Astrocyte (in vitro differentiated cells and primary cell): ENCODE results near the gene WNT1. TPM values are rescaled to one million over a fixed set of nuclear protein-coding genes. Genes with fewer than 3 reads are reported as not detected.

Experiments
- DNase-seq: peaks from one replicate; pipeline ENCODE4 v3.0.0-alpha.2; 2010; ENCODE audit warnings: low read depth
- FAIRE-seq: peaks from 2 replicates; lab custom pipeline; 2011; peaks lifted over from hg19 to GRCh38; lab: Jason Lieb, UNC
- H2AFZ ChIP-seq: 2 replicates; pipeline ENCODE4 v1.6.0; 2012; ENCODE audit warnings: low read depth, low read length, inconsistent platforms
- H3K27ac ChIP-seq: 2 replicates; pipeline ENCODE4 v1.5.1; 2011; ENCODE audit warnings: low read depth, low read length, inconsistent platforms
- H3K27me3 ChIP-seq: 2 replicates; pipeline ENCODE4 v1.6.0; 2011; ENCODE audit warnings: low read length, inconsistent platforms; ENCODE audit not compliant: insufficient read depth
- H3K36me3 ChIP-seq: 2 replicates; pipeline ENCODE4 v1.5.1; 2011; ENCODE audit warnings: low read length, inconsistent platforms; ENCODE audit not compliant: insufficient read depth
- H3K4me1 ChIP-seq: 2 replicates; pipeline ENCODE4 v1.5.1; 2011; ENCODE audit warnings: low read length, inconsistent platforms; ENCODE audit not compliant: insufficient read depth
- H3K4me2 ChIP-seq: 2 replicates; pipeline ENCODE4 v1.6.0; 2012; ENCODE audit warnings: low read length, inconsistent platforms
- H3K4me3 ChIP-seq: 2 replicates; pipeline ENCODE4 v1.5.1; 2011; ENCODE audit warnings: low read depth, mild to moderate bottlenecking, low read length, inconsistent platforms; ENCODE audit not compliant: insufficient read depth
- H3K79me2 ChIP-seq: 2 replicates; pipeline ENCODE4 v1.6.0; 2012; ENCODE audit warnings: mild to moderate bottlenecking, low read length, inconsistent platforms; ENCODE audit not compliant: insufficient read depth
- H3K9ac ChIP-seq: 2 replicates; pipeline ENCODE4 v1.6.0; 2012; ENCODE audit warnings: mild to moderate bottlenecking, low read length, inconsistent platforms
- H3K9me3 ChIP-seq: 2 replicates; pipeline ENCODE4 v1.5.1; 2012; ENCODE audit warnings: low read depth, mild to moderate bottlenecking, low read length, inconsistent platforms; ENCODE audit not compliant: insufficient read depth
- H4K20me1 ChIP-seq: 2 replicates; pipeline ENCODE4 v1.6.0; 2012; ENCODE audit warnings: low read length, inconsistent platforms; ENCODE audit not compliant: insufficient read depth
- H3K27ac Mint-ChIP-seq: one replicate; pipeline ENCODE4 v1.8.0; 2021; ENCODE audit warnings: mild to moderate bottlenecking, mixed read lengths; ENCODE audit not compliant: unreplicated experiment
- H3K27me3 Mint-ChIP-seq: one replicate; pipeline ENCODE4 v1.8.0; 2021; ENCODE audit warnings: low read depth, mixed read lengths; ENCODE audit not compliant: unreplicated experiment
- H3K36me3 Mint-ChIP-seq: one replicate; pipeline ENCODE4 v1.8.0; 2021; ENCODE audit warnings: low read depth, mixed read lengths; ENCODE audit not compliant: unreplicated experiment
- H3K4me1 Mint-ChIP-seq: one replicate; pipeline ENCODE4 v1.8.0; 2021; ENCODE audit warnings: low read depth, mixed read lengths; ENCODE audit not compliant: unreplicated experiment
- H3K4me3 Mint-ChIP-seq: one replicate; pipeline ENCODE4 v1.8.0; 2021; ENCODE audit warnings: mild to moderate bottlenecking, moderate library complexity, mixed read lengths; ENCODE audit not compliant: unreplicated experiment
- H3K9me3 Mint-ChIP-seq: one replicate; pipeline ENCODE4 v1.8.0; 2021; ENCODE audit warnings: mild to moderate bottlenecking, mixed read lengths; ENCODE audit not compliant: unreplicated experiment
- EZH2 ChIP-seq: IDR thresholded peaks from 2 replicates; pipeline ENCODE4 v1.6.1; 2012; ENCODE audit warnings: mild to moderate bottlenecking, low read length, inconsistent platforms; ENCODE audit not compliant: insufficient read depth
- total RNA-seq: library from RNA; stranded (reverse); gene quantifications from 2 replicates; pipeline ENCODE4 v1.2.1, GENCODE V29; 2021
- TF ChIP-seq, protein P1 (sequence below): IDR thresholded peaks from 2 replicates; pipeline ENCODE4 v1.5.1; 2011; ENCODE audit warnings: low read depth, mild to moderate bottlenecking, inconsistent platforms, low read length, moderate library complexity; ENCODE audit not compliant: insufficient read depth

The WNT1 gene
- total RNA-seq, 1 donor from 2014 or later = not detected

DNA sequence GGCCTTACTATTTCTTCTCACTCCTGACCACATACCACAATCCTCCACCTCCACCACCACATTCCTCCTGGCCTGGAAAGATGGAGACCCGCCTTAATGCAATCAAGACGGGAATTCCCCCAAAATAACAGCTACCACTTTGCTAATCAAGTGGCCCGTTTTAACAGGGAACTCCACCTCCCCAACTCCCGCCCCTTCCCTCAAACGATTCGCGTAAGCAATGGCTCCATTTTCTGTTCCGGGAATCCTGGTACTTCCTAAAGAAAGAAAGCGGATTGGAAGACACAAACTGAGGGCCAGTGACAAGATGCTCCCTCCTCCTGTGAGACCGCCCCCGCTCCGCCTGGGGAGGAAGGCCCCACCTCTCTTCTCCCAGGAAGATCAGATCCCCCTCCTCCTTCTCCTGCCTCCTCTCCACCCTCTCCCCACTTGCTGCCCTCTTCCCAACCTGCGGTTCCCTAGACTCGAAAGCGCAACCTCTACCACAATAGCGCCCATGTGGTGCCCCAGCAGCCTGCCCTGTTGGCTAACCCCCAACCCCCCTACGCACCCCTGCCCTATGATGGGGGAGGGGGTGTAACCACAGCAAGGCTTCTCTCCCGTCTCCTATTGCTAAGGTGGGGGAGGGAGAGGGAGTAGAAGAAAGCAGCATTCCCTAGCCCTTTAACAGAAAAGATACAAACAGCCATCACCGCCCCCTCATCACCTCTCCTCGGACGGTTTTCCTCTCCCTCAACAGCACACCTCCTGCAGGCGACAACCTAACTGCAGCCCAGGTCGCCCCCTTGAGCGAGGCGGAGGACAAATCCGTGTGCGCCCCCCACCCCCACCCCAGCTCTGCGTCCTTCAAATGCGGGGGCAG is 21.6 kb upstream of the WNT1 start:
- H4K20me1 ChIP-seq = peaks cover 48% of the 10 kb centered on the region
- Mint-ChIP-seq H3K9me3 (no peaks in the 10 kb centered on the region), H3K27ac (peak overlapping the region; percentile 97), H3K27me3 (no peaks in the 10 kb centered on the region), H3K36me3 (peaks cover 7% of the 10 kb centered on the region), H3K4me1 (peaks cover 23% of the 10 kb centered on the region), H3K4me3 (peak overlapping the region; percentile 97)
- peak overlapping the region; percentile 93 for H3K4me2 ChIP-seq
- H3K4me3 ChIP-seq = peak overlapping the region; percentile 88
- H3K4me1 ChIP-seq = peaks cover 15% of the 10 kb centered on the region
- H2AFZ ChIP-seq = peak overlapping the region; percentile 80
- H3K9me3 ChIP-seq = no peaks in the 10 kb centered on the region
- no peak for FAIRE-seq
- H3K9ac ChIP-seq = peak overlapping the region; percentile 93
- H3K79me2 ChIP-seq = peaks cover 56% of the 10 kb centered on the region
- peak overlapping the region; percentile 74 for H3K27ac ChIP-seq
- DNase-seq = peak; percentile 98
- no peak for TF ChIP-seq EZH2
- H3K27me3 ChIP-seq = peaks cover 3% of the 10 kb centered on the region
- H3K36me3 ChIP-seq = peaks cover 15% of the 10 kb centered on the region

DNA sequence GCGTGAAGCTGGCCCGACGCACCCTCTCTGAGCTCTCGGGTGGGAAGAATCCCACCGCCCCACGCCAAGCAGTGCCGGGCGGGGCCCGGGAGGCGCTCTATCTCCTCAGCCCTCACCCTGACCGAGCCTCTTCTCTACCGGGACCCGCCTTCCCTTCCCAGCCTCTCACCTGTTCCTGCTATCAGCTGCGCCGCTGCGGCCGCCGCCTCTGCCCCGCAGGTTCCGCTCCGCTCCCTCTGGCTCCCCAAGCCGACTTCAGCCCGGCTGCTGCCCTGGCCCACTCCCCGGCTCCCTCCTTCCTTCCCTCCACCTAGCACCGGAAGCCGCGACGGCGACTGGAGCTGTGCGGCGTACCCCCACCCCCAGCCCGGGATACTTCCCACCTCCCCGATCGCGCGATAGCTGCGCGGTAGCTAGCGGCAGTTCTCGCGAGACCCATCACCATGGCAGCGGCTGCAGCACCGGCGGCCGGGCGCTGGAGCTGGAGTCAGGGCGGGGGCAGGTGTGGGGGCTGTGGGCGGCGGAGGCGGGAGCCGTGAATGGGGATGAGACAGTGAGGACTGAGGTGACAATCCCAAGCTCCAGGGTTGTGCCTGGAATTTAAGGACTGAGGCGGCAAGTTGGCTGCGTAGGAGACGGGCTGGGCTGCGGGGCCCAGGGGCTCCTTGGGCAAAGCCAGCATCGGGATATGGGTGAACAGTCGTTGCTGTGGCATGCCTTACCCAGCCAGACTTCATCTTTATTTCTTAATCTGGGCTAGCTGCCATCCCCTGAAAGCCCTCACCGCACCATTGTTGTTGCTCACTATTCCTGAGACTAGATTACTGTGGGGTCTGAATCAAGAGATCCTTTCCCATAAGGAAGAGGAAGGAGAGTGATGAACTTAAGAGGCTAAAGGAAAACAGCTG is 20.7 kb upstream of the WNT1 start, which contains the start of gene ARF3:
ARF3 (minus strand) TSS at position 347 of the 908 bp plus-strand sequence. CDS start 16,392 bp downstream, outside the sequence.
- Histone ChIP-seq H3K4me3 (peak within 1 kb of the TSS; percentile 88), H2AFZ (peak within 1 kb of the TSS; percentile 90), H3K79me2 (peaks cover 48% of the 10 kb centered on the region), H3K9me3 (no peaks in the 10 kb centered on the region), H3K27me3 (peaks cover 3% of the 10 kb centered on the region), H4K20me1 (peaks cover 39% of the 10 kb centered on the region), H3K4me2 (peak within 1 kb of the TSS; percentile 93), H3K36me3 (peaks cover 10% of the 10 kb centered on the region), H3K4me1 (peaks cover 15% of the 10 kb centered on the region), H3K9ac (peak within 1 kb of the TSS; percentile 93), H3K27ac (peak within 1 kb of the TSS; percentile 74)
- H3K4me3 Mint-ChIP-seq = peak within 1 kb of the TSS; percentile 97
- TF ChIP-seq, protein P1, sequence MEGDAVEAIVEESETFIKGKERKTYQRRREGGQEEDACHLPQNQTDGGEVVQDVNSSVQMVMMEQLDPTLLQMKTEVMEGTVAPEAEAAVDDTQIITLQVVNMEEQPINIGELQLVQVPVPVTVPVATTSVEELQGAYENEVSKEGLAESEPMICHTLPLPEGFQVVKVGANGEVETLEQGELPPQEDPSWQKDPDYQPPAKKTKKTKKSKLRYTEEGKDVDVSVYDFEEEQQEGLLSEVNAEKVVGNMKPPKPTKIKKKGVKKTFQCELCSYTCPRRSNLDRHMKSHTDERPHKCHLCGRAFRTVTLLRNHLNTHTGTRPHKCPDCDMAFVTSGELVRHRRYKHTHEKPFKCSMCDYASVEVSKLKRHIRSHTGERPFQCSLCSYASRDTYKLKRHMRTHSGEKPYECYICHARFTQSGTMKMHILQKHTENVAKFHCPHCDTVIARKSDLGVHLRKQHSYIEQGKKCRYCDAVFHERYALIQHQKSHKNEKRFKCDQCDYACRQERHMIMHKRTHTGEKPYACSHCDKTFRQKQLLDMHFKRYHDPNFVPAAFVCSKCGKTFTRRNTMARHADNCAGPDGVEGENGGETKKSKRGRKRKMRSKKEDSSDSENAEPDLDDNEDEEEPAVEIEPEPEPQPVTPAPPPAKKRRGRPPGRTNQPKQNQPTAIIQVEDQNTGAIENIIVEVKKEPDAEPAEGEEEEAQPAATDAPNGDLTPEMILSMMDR = no peak
- no peak for TF ChIP-seq EZH2
- peaks cover 24% of the 10 kb centered on the region for H3K4me1 Mint-ChIP-seq
- H3K27ac Mint-ChIP-seq = peak within 1 kb of the TSS; percentile 97
- no peak for FAIRE-seq
- no peaks in the 10 kb centered on the region for H3K9me3 Mint-ChIP-seq
- H3K36me3 Mint-ChIP-seq = peaks cover 1% of the 10 kb centered on the region
- DNase-seq = peak; percentile 74
- H3K27me3 Mint-ChIP-seq = no peaks in the 10 kb centered on the region

- peak overlapping the region; percentile 88 for H3K4me3 ChIP-seq
- peak overlapping the region; percentile 90 for H2AFZ ChIP-seq
- no peaks in the 10 kb centered on the region for H3K9me3 ChIP-seq
- H3K79me2 ChIP-seq = peaks cover 41% of the 10 kb centered on the region
- no peaks in the 10 kb centered on the region for H3K36me3 Mint-ChIP-seq
- H3K36me3 ChIP-seq = peaks cover 5% of the 10 kb centered on the region
- H3K9me3 Mint-ChIP-seq = no peaks in the 10 kb centered on the region
- H3K4me2 ChIP-seq = peak overlapping the region; percentile 93
- TF ChIP-seq, protein P1 = no peak
- TF ChIP-seq EZH2 = no peak
- FAIRE-seq (no peak), DNase-seq (no peak)
- peak overlapping the region; percentile 97 for H3K4me3 Mint-ChIP-seq
- peak overlapping the region; percentile 68 for H3K27ac Mint-ChIP-seq
- H3K27ac ChIP-seq = no peak overlapping the region
- peak overlapping the region; percentile 93 for H3K9ac ChIP-seq
- no peaks in the 10 kb centered on the region for H3K27me3 Mint-ChIP-seq
- peaks cover 15% of the 10 kb centered on the region for H3K4me1 ChIP-seq
- H4K20me1 ChIP-seq = peaks cover 33% of the 10 kb centered on the region
- peaks cover 20% of the 10 kb centered on the region for H3K4me1 Mint-ChIP-seq
- peaks cover 3% of the 10 kb centered on the region for H3K27me3 ChIP-seq
Measured at GRCh38 chr12:48958049-48958388, 20.1 kb upstream of the WNT1 start.
